ENCODE data around the gene NCOA7.
A peak's percentile ranks its signal among the peaks of the same experiment; 100 is the strongest.

Gene NCOA7

DNA sequence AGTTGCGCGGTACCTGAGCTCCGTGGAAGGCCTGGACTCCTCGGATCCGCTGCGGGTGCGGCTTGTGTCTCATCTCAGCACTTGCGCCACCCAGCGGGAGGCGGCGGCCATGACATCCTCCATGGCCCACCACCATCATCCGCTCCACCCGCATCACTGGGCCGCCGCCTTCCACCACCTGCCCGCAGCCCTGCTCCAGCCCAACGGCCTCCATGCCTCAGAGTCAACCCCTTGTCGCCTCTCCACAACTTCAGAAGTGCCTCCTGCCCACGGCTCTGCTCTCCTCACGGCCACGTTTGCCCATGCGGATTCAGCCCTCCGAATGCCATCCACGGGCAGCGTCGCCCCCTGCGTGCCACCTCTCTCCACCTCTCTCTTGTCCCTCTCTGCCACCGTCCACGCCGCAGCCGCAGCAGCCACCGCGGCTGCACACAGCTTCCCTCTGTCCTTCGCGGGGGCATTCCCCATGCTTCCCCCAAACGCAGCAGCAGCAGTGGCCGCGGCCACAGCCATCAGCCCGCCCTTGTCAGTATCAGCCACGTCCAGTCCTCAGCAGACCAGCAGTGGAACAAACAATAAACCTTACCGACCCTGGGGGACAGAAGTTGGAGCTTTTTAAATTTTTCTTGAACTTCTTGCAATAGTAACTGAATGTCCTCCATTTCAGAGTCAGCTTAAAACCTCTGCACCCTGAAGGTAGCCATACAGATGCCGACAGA is 31.4 kb upstream of the NCOA7 start:
- Histone ChIP-seq H3K9me3 (no peaks in the 10 kb centered on the region), H3K36me3 (peaks cover 13 to 29% (median 23%) of the 10 kb centered on the region in 3 donors), H3K27ac (peak overlapping the region; percentile 99), H3K4me1 (peaks cover 0 to 100% (median 29%) of the 10 kb centered on the region in 4 donors), H3K4me3 (peak overlapping the region; percentile 41 to 45), H3K27me3 (no peaks in the 10 kb centered on the region)
- peak; percentile 55 to 87 for DNase-seq
- TF ChIP-seq, protein P1, sequence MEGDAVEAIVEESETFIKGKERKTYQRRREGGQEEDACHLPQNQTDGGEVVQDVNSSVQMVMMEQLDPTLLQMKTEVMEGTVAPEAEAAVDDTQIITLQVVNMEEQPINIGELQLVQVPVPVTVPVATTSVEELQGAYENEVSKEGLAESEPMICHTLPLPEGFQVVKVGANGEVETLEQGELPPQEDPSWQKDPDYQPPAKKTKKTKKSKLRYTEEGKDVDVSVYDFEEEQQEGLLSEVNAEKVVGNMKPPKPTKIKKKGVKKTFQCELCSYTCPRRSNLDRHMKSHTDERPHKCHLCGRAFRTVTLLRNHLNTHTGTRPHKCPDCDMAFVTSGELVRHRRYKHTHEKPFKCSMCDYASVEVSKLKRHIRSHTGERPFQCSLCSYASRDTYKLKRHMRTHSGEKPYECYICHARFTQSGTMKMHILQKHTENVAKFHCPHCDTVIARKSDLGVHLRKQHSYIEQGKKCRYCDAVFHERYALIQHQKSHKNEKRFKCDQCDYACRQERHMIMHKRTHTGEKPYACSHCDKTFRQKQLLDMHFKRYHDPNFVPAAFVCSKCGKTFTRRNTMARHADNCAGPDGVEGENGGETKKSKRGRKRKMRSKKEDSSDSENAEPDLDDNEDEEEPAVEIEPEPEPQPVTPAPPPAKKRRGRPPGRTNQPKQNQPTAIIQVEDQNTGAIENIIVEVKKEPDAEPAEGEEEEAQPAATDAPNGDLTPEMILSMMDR (IDR thresholded peaks at IDR 0.05): peak; percentile 62 to 69
- intact Hi-C loops (cut with DNase I; ENCODE audit: low total_unique reads): no loop called here

DNA sequence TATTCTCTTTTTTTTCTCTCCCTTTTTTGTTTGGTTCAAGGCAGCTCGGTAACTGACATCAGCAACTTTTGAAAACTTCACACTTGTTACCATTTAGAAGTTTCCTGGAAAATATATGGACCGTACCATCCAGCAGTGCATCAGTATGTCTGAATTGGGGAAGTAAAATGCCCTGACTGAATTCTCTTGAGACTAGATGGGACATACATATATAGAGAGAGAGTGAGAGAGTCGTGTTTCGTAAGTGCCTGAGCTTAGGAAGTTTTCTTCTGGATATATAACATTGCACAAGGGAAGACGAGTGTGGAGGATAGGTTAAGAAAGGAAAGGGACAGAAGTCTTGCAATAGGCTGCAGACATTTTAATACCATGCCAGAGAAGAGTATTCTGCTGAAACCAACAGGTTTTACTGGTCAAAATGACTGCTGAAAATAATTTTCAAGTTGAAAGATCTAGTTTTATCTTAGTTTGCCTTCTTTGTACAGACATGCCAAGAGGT is 30.8 kb upstream of the NCOA7 start:
- H3K4me3 ChIP-seq: peak overlapping the region; percentile 41 to 45
- intact Hi-C loops (cut with DNase I; ENCODE audit: low total_unique reads): no loop called here
- H3K4me1 ChIP-seq: peaks cover 0 to 100% (median 27%) of the 10 kb centered on the region in 4 donors
- peak overlapping the region; percentile 99 for H3K27ac ChIP-seq
- TF ChIP-seq, protein P1 (IDR thresholded peaks at IDR 0.05): no peak
- peaks cover 13 to 22% (median 17%) of the 10 kb centered on the region in 3 donors for H3K36me3 ChIP-seq
- no peak for DNase-seq
- H3K9me3 ChIP-seq: no peaks in the 10 kb centered on the region
- no peaks in the 10 kb centered on the region for H3K27me3 ChIP-seq

DNA sequence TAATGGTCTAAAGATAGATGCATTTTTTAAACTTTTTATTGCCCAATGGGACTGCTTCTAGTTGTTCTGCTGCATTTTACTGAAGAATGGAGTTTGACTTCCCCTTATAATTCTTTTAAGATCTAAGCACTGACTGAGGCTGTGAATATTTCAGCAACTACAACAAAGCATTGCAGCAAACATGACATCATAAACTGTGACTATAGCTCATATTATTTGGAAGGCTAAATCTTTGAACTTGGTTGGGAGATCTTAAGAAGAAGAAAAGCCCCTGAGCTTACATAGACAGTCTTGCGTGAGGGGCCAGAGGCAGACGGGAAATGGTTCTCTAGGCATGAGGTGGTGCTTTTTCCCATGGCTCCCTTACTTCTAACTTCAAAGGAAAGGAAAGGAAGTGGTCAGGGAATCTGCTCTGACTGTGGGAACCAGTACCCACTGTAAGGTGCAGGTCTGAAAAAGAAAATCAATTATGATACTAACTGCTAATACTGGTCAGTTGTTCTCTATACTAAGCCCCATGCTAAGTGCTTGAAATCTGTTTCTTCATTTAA is 26.6 kb upstream of the NCOA7 start:
- H3K27me3 ChIP-seq: no peaks in the 10 kb centered on the region
- H3K36me3 ChIP-seq: peaks cover 6 to 17% (median 8%) of the 10 kb centered on the region in 3 donors
- H3K9me3 ChIP-seq: no peaks in the 10 kb centered on the region
- DNase-seq: no peak
- TF ChIP-seq, protein P1 (IDR thresholded peaks at IDR 0.05): no peak
- intact Hi-C loops (cut with DNase I; ENCODE audit: low total_unique reads): no loop called here
- peak overlapping the region; percentile 99 for H3K27ac ChIP-seq
- H3K4me1 ChIP-seq: peaks cover 0 to 77% (median 28%) of the 10 kb centered on the region in 4 donors
- no peak overlapping the region for H3K4me3 ChIP-seq

DNA sequence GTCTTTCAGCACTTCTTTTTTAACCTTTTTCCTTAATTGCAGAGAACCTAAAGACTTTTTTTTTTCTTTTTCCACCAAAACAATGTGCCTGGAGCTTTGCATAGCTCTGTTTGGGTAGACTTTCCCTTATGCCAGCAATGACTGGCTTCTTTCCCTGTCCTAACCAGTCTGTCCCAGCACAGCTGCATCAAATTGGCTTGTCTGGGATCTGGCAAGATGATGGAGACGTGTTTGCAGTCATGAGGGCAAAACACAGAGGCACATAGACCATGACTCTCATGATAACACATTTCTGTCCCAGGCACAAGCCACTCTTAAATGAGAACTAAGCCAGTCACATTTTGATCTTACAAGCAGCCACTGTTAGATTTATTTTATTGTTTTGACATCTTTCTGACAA is 24.8 kb upstream of the NCOA7 start:
- Histone ChIP-seq H3K9me3 (no peaks in the 10 kb centered on the region), H3K27me3 (no peaks in the 10 kb centered on the region), H3K4me3 (no peak overlapping the region), H3K27ac (peak overlapping the region; percentile 99), H3K36me3 (peaks cover 0 to 6% (median 0%) of the 10 kb centered on the region in 3 donors), H3K4me1 (peaks cover 0 to 59% (median 26%) of the 10 kb centered on the region in 4 donors)
- intact Hi-C loops (cut with DNase I; ENCODE audit: low total_unique reads): no loop called here
- DNase-seq: no peak
- TF ChIP-seq, protein P1 (IDR thresholded peaks at IDR 0.05): no peak

DNA sequence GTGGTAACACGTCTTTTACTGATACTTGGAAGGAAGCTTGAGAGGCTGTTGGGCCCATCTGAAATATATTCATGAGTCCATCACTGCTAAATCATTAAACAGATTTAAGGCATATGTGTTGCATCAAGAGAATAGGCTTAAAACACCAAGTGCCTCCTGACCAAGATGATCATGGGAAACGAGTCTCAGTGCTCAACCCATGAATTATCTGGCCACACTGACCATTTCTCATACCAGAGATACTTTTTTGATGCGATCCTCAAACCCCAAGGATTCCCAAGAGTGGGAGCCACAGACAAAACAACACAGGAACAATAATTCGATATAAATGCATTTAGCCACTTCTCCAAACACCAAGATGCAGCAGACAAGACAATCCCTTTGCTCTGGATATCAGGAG is 24.1 kb upstream of the NCOA7 start:
- Histone ChIP-seq H3K9me3 (no peaks in the 10 kb centered on the region), H3K4me1 (peaks cover 0 to 52% (median 26%) of the 10 kb centered on the region in 4 donors), H3K27me3 (no peaks in the 10 kb centered on the region), H3K36me3 (peaks cover 0 to 6% (median 0%) of the 10 kb centered on the region in 3 donors), H3K27ac (peak overlapping the region; percentile 99), H3K4me3 (no peak overlapping the region)
- intact Hi-C loops (cut with DNase I; ENCODE audit: low total_unique reads): no loop called here
- TF ChIP-seq, protein P1 (IDR thresholded peaks at IDR 0.05): no peak
- DNase-seq: no peak

Measured in tibial artery (tissue), 4 donors.